Nephron progenitor cell (in vitro differentiated cells): ENCODE data around the gene SLC4A4.

ENCODE experiments used
- DNase-seq: peaks from one replicate; pipeline ENCODE4 v3.0.0; 2021
- H3K27ac Mint-ChIP-seq: 2 replicates; pipeline ENCODE4 v1.8.0; 2021; ENCODE audit warnings: mild to moderate bottlenecking, moderate library complexity, mixed read lengths
- H3K27me3 Mint-ChIP-seq: 2 replicates; pipeline ENCODE4 v1.8.0; 2021; ENCODE audit warnings: mild to moderate bottlenecking, low read depth, mixed read lengths; ENCODE audit not compliant: poor library complexity
- H3K36me3 Mint-ChIP-seq: 2 replicates; pipeline ENCODE4 v1.8.0; 2021; ENCODE audit warnings: low read depth, mixed read lengths
- H3K4me1 Mint-ChIP-seq: 2 replicates; pipeline ENCODE4 v1.8.0; 2021; ENCODE audit warnings: mixed read lengths
- H3K4me3 Mint-ChIP-seq: 2 replicates; pipeline ENCODE4 v1.8.0; 2021; ENCODE audit warnings: mild to moderate bottlenecking, moderate library complexity, mixed read lengths
- H3K9me3 Mint-ChIP-seq: 2 replicates; pipeline ENCODE4 v1.8.0; 2021; ENCODE audit warnings: mild to moderate bottlenecking, moderate library complexity, mixed read lengths
- TF ChIP-seq, protein P1 (sequence below): fragments of 200-600 bp; sonication (generic); IDR thresholded peaks from 2 replicates; pipeline ENCODE4 v1.5.0; 2021; ENCODE audit warnings: antibody characterized with exemption

The SLC4A4 gene

DNA sequence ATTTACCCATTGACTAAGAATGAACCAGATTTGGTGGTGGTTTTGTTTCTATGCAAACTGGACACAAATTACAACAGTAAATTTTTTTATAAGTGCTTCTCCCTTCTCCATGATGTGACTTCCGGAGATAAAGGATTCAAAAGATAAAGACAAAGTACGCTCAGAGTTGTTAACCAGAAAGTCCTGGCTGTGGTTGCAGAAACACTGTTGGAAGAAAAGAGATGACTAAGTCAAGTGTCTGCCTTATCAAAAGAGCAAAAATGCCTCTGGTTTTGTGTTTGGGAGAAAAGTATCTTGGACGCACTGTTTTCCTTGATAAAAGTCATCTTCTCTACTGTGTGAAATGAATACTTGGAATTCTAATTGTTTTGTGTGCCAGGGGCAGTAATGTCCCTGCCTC is 231.7 kb downstream of the SLC4A4 start:
- TF ChIP-seq, protein P1, sequence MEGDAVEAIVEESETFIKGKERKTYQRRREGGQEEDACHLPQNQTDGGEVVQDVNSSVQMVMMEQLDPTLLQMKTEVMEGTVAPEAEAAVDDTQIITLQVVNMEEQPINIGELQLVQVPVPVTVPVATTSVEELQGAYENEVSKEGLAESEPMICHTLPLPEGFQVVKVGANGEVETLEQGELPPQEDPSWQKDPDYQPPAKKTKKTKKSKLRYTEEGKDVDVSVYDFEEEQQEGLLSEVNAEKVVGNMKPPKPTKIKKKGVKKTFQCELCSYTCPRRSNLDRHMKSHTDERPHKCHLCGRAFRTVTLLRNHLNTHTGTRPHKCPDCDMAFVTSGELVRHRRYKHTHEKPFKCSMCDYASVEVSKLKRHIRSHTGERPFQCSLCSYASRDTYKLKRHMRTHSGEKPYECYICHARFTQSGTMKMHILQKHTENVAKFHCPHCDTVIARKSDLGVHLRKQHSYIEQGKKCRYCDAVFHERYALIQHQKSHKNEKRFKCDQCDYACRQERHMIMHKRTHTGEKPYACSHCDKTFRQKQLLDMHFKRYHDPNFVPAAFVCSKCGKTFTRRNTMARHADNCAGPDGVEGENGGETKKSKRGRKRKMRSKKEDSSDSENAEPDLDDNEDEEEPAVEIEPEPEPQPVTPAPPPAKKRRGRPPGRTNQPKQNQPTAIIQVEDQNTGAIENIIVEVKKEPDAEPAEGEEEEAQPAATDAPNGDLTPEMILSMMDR = no peak
- Mint-ChIP-seq H3K4me3 (no peak overlapping the region), H3K27me3 (no peaks in the 10 kb centered on the region), H3K9me3 (peaks cover 13% of the 10 kb centered on the region), H3K27ac (no peak overlapping the region), H3K4me1 (no peaks in the 10 kb centered on the region), H3K36me3 (no peaks in the 10 kb centered on the region)
- no peak for DNase-seq

DNA sequence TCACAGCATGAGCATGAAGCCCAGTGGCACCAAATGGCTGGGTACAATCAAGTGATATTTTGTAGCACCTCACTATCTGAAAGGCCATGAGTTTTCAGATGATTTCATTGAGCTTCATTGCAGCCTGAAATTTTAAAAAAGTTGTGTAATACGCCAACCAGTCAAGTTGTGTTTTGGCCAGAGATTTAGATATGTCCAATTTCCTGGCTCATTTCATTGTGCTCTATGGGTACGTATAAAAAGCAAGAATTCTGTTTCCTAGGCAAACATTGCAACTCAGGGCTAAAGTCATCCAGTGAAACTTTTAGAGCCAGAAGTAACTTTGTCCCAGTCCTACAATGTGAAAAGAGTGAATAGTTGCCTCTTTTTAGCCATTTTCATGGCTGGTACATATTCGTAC is 232.5 kb downstream of the SLC4A4 start:
- peaks cover 13% of the 10 kb centered on the region for H3K9me3 Mint-ChIP-seq
- no peak overlapping the region for H3K4me3 Mint-ChIP-seq
- H3K27me3 Mint-ChIP-seq = no peaks in the 10 kb centered on the region
- TF ChIP-seq, protein P1 = no peak
- H3K36me3 Mint-ChIP-seq = no peaks in the 10 kb centered on the region
- H3K4me1 Mint-ChIP-seq = no peaks in the 10 kb centered on the region
- no peak overlapping the region for H3K27ac Mint-ChIP-seq
- DNase-seq = no peak

DNA sequence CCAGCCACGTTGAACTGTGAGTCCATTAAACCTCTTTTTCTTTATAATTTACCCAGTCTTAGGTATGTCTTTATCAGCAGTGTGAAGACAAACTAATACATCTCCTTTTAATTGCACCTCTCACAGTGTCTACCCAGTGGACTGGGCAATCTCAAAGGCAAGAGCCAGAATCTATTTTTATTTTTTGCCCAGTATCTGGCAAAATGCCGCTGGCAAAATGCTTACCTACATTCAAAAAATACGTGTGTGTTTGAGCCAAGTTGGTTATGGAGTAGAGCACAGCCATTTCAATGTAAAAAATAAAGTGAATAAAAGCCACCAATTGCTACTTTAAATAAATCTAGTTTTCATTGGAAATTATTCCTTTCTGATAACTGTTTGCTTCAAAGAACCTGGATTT is 245.2 kb downstream of the SLC4A4 start:
- H3K27me3 Mint-ChIP-seq = no peaks in the 10 kb centered on the region
- TF ChIP-seq, protein P1 = no peak
- H3K27ac Mint-ChIP-seq = no peak overlapping the region
- no peak overlapping the region for H3K4me3 Mint-ChIP-seq
- DNase-seq = no peak
- no peaks in the 10 kb centered on the region for H3K36me3 Mint-ChIP-seq
- no peaks in the 10 kb centered on the region for H3K4me1 Mint-ChIP-seq
- H3K9me3 Mint-ChIP-seq = peaks cover 10% of the 10 kb centered on the region

DNA sequence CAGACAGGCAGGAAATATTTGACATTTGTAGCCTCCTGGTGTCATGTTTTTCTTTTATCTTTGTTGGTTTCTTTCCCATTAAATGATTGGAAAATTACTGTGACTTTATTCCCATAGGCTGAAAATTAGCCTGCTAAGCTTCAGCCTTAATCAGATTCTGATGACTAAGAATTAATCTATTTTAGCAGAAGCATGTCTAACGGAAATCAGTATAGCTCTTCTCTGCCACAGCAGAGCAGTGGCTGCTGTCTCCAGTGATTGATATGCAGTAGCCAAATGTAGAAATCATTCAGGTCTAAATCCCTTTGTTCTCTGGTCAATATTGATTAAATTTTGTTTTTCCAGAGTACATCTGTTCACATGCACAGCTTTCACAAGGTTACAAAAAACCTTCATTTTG is 245.8 kb downstream of the SLC4A4 start:
- TF ChIP-seq, protein P1 = no peak
- Mint-ChIP-seq H3K36me3 (no peaks in the 10 kb centered on the region), H3K4me1 (no peaks in the 10 kb centered on the region), H3K27me3 (no peaks in the 10 kb centered on the region), H3K9me3 (peaks cover 9% of the 10 kb centered on the region), H3K27ac (no peak overlapping the region), H3K4me3 (no peak overlapping the region)
- no peak for DNase-seq

DNA sequence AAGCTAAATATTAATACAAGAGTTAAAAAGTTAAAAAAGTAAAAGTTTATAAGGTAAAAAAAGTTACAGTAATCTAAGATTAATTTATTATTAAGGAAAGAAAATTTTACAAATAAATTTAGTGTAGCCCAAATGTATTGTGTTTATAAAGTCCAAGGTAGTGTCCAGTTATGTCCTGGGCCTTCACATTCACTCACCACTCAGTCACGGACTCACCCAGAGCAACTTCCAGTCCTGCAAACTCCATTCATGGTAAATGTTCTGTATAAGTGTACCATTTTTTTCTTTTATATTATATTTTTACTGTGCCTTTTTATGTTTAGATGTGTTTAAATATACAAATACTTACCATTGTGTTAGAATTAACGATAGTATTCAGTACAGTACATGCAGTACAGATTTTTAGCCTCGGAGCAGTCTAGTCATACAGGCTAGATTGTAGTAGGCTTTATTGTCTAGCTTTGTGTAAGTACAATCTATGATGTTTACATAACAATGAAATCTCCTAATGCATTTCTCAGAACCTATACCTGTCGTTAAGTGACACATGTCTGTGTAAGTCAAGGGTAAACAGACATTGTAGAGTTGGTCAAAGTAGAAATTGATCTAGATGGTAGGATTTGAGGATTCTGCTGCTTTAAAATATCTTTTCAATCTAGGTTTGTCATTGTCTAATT is 247.4 kb downstream of the SLC4A4 start:
- Mint-ChIP-seq H3K4me1 (no peaks in the 10 kb centered on the region), H3K27ac (no peak overlapping the region), H3K4me3 (no peak overlapping the region), H3K27me3 (no peaks in the 10 kb centered on the region), H3K9me3 (peaks cover 17% of the 10 kb centered on the region), H3K36me3 (no peaks in the 10 kb centered on the region)
- DNase-seq = no peak
- TF ChIP-seq, protein P1 = no peak

DNA sequence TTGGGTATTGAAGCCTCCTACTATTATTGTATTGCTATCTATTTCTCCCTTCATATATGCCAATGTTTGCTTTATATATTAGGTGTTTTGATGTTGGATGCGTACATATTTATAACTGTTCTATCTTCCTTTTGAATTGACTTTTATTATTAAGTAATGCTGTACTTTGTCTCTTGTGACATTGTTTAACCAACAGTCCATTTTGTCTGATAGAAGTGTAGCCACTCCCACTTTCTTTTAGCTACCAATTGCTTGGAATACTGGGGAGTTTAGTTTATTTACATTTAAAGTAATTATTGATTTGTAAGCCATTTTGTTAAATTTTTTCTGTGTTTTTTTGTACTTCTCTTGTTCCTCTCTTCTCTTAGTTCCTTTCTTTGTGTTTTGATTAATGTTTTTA is 249.2 kb downstream of the SLC4A4 start:
- no peak overlapping the region for H3K27ac Mint-ChIP-seq
- no peak overlapping the region for H3K4me3 Mint-ChIP-seq
- H3K27me3 Mint-ChIP-seq = no peaks in the 10 kb centered on the region
- DNase-seq = no peak
- no peaks in the 10 kb centered on the region for H3K36me3 Mint-ChIP-seq
- H3K4me1 Mint-ChIP-seq = no peaks in the 10 kb centered on the region
- H3K9me3 Mint-ChIP-seq = peaks cover 13% of the 10 kb centered on the region
- TF ChIP-seq, protein P1 = no peak
